Esophagus (tissue), 2 donors: ENCODE data around the gene NOXA1. TPM values are rescaled to one million over a fixed set of nuclear protein-coding genes. Genes with fewer than 3 reads are reported as not detected.

Experiments
- H3K27ac ChIP-seq, 2 donors: one replicate each; pipeline ENCODE4 v1.5.1; 2013; ENCODE audit warnings: low read depth in 2 of 2, mild to moderate bottlenecking in 2 of 2, inconsistent platforms in 1 of 2, low read length in 1 of 2, moderate library complexity in 1 of 2
- H3K27me3 ChIP-seq, 2 donors: one replicate each; pipeline ENCODE4 v1.6.1; 2013; ENCODE audit warnings: low read length in 2 of 2, control low read depth in 1 of 2, mild to moderate bottlenecking in 1 of 2; ENCODE audit not compliant: insufficient read depth in 2 of 2, control insufficient read depth in 1 of 2
- H3K36me3 ChIP-seq, 2 donors: one replicate each; pipeline ENCODE4 v1.6.1; 2013; ENCODE audit warnings: low read length in 1 of 2; ENCODE audit not compliant: control insufficient read depth in 2 of 2, insufficient read depth in 2 of 2
- H3K4me1 ChIP-seq, 2 donors: one replicate each; pipeline ENCODE4 v1.6.1; 2013; ENCODE audit warnings: low read length in 1 of 2; ENCODE audit not compliant: control insufficient read depth in 2 of 2, insufficient read depth in 2 of 2
- H3K4me3 ChIP-seq, 2 donors: one replicate each; pipeline ENCODE4 v1.5.1; 2013; ENCODE audit warnings: low read length in 2 of 2, mild to moderate bottlenecking in 2 of 2, low read depth in 1 of 2, moderate library complexity in 1 of 2
- H3K9me3 ChIP-seq, 2 donors: one replicate each; pipeline ENCODE4 v1.6.1; 2013; ENCODE audit warnings: mild to moderate bottlenecking in 2 of 2, low read depth in 1 of 2, low read length in 1 of 2, moderate library complexity in 1 of 2; ENCODE audit not compliant: control insufficient read depth in 2 of 2, insufficient read depth in 1 of 2
- WGBS, 2 donors: extraction: QIAGEN DNeasy Blood & Tissue Kit; methylation state at CpG; one replicate each; pipeline ENCODE4 v1.1.7; 2013; 5-methylcytosine and 5-hydroxymethylcytosine counted together
- polyA plus RNA-seq, 2 donors: library from polyadenylated mRNA; stranded (reverse); fragments of 200-250 nt; gene quantifications; one replicate each; pipeline ENCODE4 v1.2.3, GENCODE V29; 2013
- donor health status: healthy with polysubstance abuse.
- donor health status: Bipolar disorder and iron deficiency.

Gene NOXA1
- polyA plus RNA-seq, 2 donors, result 6.5 to 14.3 TPM

DNA sequence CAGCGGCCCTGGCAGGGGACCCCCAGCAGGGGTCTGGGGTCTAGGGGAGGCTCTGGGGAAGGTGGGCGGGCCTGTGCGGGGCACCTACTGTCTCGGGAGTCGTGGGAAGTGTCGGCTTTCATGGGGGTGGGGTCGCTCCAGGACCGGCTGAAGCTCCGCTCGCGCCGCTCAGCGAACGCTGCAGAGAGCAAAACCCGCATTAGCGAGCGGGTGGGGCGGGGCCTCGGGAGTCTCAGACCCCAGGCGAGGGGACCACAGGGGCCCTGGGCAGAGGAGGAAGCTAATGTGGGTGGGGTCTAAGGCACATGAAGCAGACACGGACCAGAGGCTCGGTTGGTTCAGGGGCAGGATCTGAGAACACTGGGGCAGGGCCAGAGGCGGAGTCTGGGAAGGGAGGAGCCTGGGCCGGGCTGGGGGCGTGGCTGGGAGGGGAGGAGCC lies 30.5 kb downstream of the NOXA1 start:
- Histone ChIP-seq H3K36me3 (peaks cover 4 to 13% of the 10 kb centered on the region in 2 donors), H3K27ac (no peak overlapping the region)

DNA sequence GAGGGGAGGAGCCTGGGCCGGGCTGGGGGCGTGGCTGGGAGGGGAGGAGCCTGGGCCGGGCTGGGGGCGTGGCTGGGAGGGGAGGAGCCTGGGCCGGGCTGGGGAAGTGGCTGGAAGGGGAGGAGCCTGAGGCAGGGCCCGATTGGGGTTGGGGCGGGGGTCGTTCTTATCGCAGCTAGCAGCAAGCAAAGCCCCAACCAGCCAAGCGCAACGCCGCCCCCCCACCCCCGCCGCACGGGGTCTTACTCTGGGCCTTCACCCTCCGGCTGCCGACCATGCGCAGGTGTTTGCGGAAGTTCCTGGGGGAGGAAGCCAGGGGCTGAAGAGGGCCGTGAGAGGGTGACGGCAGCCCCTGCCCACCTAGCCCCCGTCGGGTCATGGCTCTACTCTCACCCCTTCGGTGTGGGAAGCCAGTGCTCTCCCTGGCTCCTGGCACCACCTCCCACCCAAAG lies 31.0 kb downstream of the NOXA1 start:
- Histone ChIP-seq H3K4me3 (peak overlapping the region; percentile 47 to 50), H3K36me3 (peaks cover 3 to 10% of the 10 kb centered on the region in 2 donors), H3K4me1 (peaks cover 5 to 18% of the 10 kb centered on the region in 2 donors), H3K27ac (peak overlapping the region; percentile 79 to 82), H3K27me3 (no peaks in the 10 kb centered on the region), H3K9me3 (no peaks in the 10 kb centered on the region)
- 16 to 19% methylated on average over 18 to 22 of the region's 24 CpGs for WGBS, 2 donors

More for the DNA sequence above, 30.5 kb downstream of the NOXA1 start:
- Histone ChIP-seq H3K27me3 (no peaks in the 10 kb centered on the region), H3K9me3 (no peaks in the 10 kb centered on the region), H3K4me1 (peaks cover 5 to 17% of the 10 kb centered on the region in 2 donors), H3K4me3 (peak overlapping the region; percentile 32 to 48)
- 14 to 32% methylated on average over 24 to 25 of the region's 25 CpGs for WGBS, 2 donors

DNA sequence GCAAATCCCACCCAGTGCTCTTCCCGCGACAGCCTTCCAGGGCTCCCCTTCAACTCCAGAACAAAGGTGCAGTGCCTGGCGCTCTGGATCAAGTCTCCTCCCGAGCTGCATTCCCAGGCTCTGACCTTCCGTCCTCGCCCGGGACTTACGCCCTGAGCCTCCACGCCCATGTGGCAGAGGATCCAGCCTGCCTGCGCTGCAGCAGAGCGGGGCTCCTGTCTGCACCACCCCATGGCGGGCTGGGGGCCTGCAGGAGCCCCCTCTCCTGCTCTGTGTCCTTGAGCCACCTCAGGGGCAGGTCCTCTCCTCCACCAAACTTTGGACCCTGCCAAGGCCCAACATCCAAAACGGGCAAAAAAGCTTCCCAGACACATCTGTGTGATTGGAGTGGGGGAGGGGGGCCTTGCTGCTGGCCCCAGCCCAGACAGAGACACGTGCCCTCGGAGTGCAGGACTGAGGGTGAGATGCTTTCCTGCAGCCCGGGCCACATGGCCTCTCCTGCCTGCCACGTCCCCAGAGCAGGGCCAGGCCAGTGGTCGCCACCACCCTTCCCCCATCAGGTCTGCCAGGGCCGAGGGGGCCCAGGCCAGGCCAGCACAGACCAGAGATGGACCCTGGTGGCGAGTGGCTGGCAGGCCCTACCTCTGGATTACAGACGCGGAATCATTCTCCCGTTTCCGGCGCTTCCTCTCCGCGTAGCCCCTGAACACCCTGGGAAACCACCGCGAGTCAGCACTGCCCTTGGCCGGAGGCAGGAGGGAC lies 31.6 kb downstream of the NOXA1 start:
- H3K4me3 ChIP-seq, result peak overlapping the region; percentile 47 to 50
- 53 to 57% methylated on average over 30 of the region's 30 CpGs for WGBS, 2 donors
- H3K27me3 ChIP-seq, result no peaks in the 10 kb centered on the region
- H3K36me3 ChIP-seq, result peaks cover 0 to 8% of the 10 kb centered on the region in 2 donors
- peak overlapping the region; percentile 79 to 82 for H3K27ac ChIP-seq
- peaks cover 5 to 20% of the 10 kb centered on the region in 2 donors for H3K4me1 ChIP-seq
- no peaks in the 10 kb centered on the region for H3K9me3 ChIP-seq

DNA sequence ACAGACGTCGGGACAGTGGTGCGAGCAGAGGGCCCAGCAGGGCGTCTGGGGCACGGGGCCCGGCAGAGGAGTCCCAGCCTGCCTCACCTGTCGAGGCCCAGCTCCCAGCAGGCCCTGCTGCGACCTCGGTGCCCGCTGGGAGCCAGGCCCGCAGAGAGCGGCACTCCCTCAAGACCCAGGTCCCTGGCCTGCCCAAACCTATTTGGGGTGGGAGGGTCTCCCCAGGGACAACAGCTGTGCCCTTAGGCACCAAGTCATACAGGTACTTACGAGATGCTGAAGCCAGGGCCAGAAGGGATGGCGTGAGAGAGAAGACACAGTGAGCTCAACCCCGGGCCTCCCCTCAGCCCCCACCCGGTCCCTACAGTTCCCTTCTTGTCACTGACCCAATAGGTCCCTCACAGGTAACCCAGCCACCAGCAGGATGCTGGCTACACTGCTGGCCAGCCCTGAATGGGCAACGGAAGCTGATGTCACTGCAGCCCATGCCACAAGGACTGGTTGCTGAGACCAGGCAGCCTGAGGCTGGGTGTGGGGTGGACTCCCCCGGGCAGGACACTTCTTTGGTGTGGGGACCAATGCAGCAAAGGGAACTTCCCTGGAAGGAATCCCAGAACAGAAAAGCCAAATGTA lies 32.3 kb downstream of the NOXA1 start:
- Histone ChIP-seq H3K27ac (no peak overlapping the region), H3K4me1 (peaks cover 5 to 23% of the 10 kb centered on the region in 2 donors), H3K27me3 (no peaks in the 10 kb centered on the region), H3K9me3 (no peaks in the 10 kb centered on the region), H3K36me3 (peaks cover 0 to 5% of the 10 kb centered on the region in 2 donors), H3K4me3 (no peak overlapping the region)
- 83 to 85% methylated on average over 18 of the region's 18 CpGs for WGBS, 2 donors

DNA sequence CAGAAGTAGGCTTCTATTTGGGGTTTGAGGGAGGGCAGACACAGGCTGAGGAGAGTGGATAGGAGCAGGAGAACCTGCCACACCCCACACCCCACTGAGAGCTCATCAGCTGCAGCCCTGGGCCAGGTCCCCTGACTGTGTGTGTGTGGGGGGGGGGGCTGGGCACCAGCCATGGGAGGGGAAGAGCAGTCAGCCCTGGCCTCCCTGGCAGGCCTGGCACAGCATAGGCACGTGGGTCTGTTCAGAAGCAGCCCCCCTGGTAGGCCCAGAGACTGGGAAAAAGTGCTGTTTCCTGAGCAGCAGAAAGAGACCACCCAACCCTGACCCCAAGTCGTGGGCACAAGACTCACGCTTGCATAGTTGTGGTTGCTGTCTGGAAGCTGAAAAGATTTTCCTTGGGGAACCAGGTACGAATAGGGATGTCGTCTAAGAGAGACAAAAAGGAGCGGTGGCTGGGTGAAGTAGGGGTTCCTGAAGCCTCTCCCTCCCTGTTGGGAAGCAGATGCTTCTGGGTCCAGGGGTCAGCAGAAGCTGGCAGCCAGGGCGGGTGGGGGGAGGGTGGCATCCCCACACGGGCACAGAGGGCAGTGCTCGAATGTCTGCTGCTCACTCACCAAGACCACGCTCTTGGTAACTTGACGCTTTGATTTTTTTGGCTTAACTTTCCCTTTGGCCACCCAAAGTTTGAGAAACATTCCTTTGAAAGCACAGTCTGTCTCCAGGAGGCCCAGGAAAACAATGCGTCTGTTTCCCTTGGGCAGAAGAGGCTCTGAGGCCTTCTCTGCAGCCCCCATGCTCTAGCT lies 33.1 kb downstream of the NOXA1 start:
- Histone ChIP-seq H3K9me3 (no peaks in the 10 kb centered on the region), H3K27me3 (no peaks in the 10 kb centered on the region), H3K4me3 (no peak overlapping the region), H3K36me3 (peaks cover 0 to 5% of the 10 kb centered on the region in 2 donors), H3K4me1 (peaks cover 5 to 23% of the 10 kb centered on the region in 2 donors), H3K27ac (no peak overlapping the region)
- WGBS, 2 donors, result 82 to 86% methylated on average over 12 of the region's 12 CpGs

DNA sequence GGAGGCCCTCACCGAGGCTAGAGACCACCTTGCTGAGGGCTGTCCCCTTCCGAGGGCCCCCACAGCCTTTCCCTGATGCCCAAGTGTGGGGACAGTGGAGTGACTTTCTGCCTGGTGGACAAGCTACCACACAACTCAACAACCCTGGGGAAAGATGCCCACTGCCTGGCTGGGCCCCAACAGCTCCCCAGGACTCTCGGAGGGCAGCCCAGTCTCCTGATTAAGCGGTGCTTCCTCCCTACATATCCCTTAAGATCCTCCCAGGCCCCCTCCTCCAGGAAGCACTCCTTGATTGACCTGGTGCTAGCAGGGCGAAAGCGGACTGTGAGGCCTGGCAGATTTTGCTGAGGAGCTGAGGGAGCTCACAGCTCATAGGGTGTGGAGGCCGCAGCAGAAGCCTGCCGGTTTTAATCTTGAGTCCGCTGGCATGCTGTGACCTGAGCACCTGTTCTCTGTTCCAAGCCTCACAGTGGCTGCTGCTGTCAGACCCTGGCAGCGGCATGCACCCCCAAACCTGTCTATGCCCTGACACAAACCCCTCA lies 33.7 kb downstream of the NOXA1 start:
- Histone ChIP-seq H3K27me3 (no peaks in the 10 kb centered on the region), H3K4me3 (no peak overlapping the region), H3K9me3 (no peaks in the 10 kb centered on the region), H3K36me3 (peaks cover 0 to 7% of the 10 kb centered on the region in 2 donors), H3K27ac (peak overlapping the region in 1 of 2 donors; percentile 9), H3K4me1 (peaks cover 5 to 23% of the 10 kb centered on the region in 2 donors)
- WGBS, 2 donors, result 86 to 92% methylated on average over 10 of the region's 10 CpGs

DNA sequence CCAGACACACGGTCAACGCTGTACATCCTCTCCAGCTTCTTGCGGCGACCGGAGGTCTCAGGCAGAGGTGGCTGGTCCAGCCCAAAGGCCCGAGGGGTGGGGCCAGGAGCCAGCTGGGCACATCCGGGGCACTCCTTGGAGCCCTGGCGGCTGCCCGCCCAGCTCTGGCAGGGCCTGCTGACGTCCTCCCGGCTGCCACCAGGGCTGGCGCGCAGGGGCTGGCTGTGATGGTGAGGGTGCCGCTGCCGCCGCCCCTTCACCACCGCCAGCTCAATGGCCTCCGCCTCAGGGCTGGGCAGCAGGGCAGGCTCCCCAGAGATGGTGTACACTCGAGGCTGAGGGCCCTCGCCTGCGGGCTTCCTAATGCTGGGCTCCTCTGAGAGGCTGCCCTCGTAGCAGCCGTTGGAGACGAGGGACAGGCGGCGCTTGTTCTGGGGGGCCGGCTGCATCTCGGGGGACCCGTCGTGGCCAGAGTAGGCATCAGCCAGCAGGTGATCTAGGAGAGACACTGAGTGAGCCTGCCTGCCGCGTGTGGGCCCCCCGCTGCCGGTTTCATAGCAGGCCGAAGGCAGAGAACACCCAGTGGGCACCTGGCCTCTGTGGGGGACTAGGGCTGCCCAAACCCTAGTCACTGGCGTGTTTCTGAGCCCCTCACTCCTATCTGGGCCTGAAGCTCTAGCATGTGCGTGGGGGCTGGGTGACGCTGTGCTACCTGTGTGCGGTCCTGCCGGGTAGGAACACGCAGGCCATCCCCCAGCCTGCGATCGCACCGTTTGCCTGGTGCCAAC lies 34.4 kb downstream of the NOXA1 start:
- Histone ChIP-seq H3K27me3 (no peaks in the 10 kb centered on the region), H3K27ac (peak overlapping the region in 1 of 2 donors; percentile 9), H3K4me1 (peaks cover 5 to 23% of the 10 kb centered on the region in 2 donors), H3K9me3 (no peaks in the 10 kb centered on the region), H3K36me3 (peaks cover 0 to 7% of the 10 kb centered on the region in 2 donors), H3K4me3 (no peak overlapping the region)
- 85 to 87% methylated on average over 44 of the region's 44 CpGs for WGBS, 2 donors

DNA sequence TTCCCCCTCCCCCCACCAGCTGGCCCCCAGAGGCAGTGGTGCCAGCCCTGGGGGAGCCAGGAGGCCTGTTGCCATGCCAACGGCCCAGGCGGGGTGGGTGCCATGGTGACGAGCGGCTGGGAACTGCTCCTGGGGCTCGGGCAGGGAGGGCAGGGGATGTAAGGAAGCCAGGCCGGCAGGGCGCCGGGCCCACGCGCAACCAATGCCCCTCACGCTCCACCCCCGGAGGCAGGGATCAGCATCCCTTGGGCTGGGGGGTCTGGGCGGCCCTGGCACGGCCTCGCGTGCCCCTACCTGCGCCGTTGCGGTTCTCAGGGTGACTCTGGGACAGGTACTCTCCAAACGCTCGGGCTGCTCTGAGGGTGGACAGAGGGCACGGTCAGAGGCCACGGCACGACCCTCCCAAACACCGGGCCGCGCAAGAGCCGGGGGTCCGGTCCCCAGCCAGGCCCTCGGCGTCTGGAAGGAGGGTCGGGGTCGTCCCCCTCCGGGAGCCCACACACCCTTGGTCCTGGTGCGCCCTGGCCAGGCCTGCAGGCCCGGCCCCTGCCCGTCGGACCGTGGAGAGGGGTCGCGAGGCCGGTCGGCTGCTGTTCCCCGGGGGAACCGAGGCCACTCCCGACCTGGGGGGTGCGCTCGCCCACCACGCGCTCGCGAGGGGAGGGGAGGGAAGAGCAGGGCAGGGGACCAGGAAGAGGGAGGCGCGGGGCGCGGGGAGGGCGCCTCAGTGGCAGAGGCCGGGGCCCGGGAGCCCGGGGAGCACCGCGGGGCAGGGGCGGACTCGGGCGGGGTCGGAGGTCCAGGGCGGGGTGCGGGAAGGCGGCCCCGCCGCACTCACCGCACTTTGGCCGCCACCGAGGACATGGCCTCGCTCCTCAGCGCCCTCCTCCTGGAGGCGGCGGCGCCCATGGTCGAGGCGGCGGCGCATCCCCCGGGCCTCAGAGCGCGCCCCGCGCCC lies 35.3 kb downstream of the NOXA1 start:
- peak overlapping the region; percentile 51 to 55 for H3K4me3 ChIP-seq
- no peaks in the 10 kb centered on the region for H3K27me3 ChIP-seq
- peak overlapping the region; percentile 15 to 72 for H3K27ac ChIP-seq
- H3K36me3 ChIP-seq, result peaks cover 0 to 7% of the 10 kb centered on the region in 2 donors
- H3K9me3 ChIP-seq, result no peaks in the 10 kb centered on the region
- 10 to 18% methylated on average over 67 to 88 of the region's 88 CpGs for WGBS, 2 donors
- peaks cover 3 to 23% of the 10 kb centered on the region in 2 donors for H3K4me1 ChIP-seq
